Stimulated activated effector memory CD8-positive, alpha-beta T cell treated with anti-CD3 and anti-CD28 coated beads, Interleukin-12 subunit alpha, Interleukin-12 subunit beta, amount 100 ng/mL, for 72 hours (primary cell): ENCODE data around the gene ARHGAP26.
A peak's percentile ranks its signal among the peaks of the same experiment; 100 is the strongest.

ENCODE experiments used
- ATAC-seq: fragments of 150-1000 bp; cut with Tn5 transposase; 2 replicates; pipeline ENCODE4 v1.10.0; 2021
- DNase-seq, 2 donors: peaks; one replicate each; pipeline ENCODE4 v3.0.0; 2021 to 2022; ENCODE audit warnings: low spot score in 2 of 2
- H3K27ac Mint-ChIP-seq: one replicate; pipeline ENCODE4 v1.8.0; 2022; ENCODE audit warnings: mild to moderate bottlenecking, mixed read lengths
- H3K36me3 Mint-ChIP-seq: one replicate; pipeline ENCODE4 v1.8.0; 2022; ENCODE audit warnings: mild to moderate bottlenecking, mixed read lengths
- H3K4me1 Mint-ChIP-seq: one replicate; pipeline ENCODE4 v1.8.0; 2022; ENCODE audit warnings: mixed read lengths
- H3K4me3 Mint-ChIP-seq: one replicate; pipeline ENCODE4 v1.8.0; 2022; ENCODE audit warnings: mild to moderate bottlenecking, mixed read lengths
- H3K9me3 Mint-ChIP-seq: one replicate; pipeline ENCODE4 v1.8.0; 2022; ENCODE audit warnings: mixed read lengths

Gene ARHGAP26

DNA sequence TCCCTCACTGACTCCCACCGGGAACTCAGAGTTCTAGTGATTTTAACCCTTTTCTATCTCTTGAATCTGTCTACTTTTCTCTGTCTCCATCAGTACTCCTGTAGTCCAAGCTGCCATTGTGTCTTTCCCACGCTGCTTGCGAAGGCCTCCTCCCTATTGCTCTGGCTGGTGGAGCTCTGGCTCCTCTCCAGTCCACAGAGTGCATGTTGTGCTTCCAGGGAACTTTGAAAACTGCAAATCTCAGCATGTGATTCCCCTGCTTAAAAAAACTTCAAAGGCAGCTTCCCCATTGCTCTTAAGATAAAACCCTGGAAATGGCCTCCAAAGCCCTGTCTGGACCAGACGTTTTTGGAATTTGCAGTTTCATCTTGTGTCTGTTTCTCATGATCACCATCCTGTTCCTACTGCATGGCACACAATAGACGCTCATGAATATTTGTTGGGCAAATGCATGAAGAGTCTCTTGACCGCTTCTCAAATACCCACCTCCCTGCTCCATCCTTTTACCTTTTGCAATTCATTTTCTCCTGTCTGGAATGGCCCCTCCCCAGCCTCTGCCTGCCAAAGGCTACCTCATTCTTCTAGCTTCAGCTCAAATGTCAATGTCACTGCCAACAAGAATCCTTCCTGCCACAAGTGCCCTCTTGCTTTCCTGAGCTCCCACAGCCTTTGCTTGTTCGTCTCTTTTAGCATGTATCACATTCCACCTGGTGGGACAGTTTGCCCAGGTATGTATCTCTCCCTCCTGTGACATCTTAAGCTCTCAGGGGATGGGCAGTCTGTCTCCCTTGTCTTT is 293.2 kb downstream of the ARHGAP26 start:
- peaks cover 35% of the 10 kb centered on the region for H3K36me3 Mint-ChIP-seq
- no peak overlapping the region for H3K4me3 Mint-ChIP-seq
- H3K27ac Mint-ChIP-seq = peak overlapping the region; percentile 78
- DNase-seq = no peak
- no peaks in the 10 kb centered on the region for H3K9me3 Mint-ChIP-seq
- peaks cover 50% of the 10 kb centered on the region for H3K4me1 Mint-ChIP-seq
- ATAC-seq = no peak

DNA sequence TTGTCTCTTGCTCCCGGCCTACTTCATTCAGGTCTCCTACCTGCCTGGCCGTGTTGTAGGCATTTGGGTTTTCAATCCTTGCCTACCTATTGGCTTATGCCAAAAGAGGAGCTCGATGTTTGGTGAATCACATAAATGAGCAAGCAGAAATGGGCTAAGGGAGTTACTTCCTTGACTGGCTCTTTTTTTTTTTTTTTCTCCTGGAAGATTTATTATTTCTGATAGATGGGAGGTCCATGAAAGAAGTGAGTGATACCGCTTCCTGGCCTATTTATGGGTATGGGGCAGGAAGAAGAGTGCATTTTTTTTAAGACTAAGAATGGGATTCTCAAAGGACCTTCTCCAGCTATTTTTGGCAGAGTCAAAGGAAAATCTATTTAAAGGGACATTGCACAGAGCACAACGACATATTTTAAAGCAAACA is 294.1 kb downstream of the ARHGAP26 start:
- peaks cover 55% of the 10 kb centered on the region for H3K4me1 Mint-ChIP-seq
- ATAC-seq = no peak

DNA sequence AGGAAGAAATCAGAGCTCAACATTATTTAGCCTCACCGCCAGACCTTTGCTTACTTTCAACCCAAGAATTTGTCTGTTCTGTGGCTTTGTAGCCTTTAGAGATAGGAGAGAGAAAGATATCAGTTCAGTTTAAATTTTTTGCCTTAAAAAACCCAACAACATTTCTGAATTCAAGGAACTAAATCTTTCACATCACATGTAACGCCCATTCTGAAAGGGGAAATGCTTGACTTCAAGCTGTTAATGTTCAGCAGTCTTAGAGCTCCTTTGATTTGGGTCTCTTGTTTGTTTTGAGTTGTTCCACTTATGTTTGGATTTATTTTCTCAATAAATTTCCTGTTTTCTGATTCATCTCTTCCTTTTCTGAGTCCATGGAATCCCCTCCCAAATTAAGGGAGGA is 294.5 kb downstream of the ARHGAP26 start:
- Mint-ChIP-seq H3K36me3 (peaks cover 36% of the 10 kb centered on the region), H3K4me1 (peaks cover 55% of the 10 kb centered on the region), H3K4me3 (peak overlapping the region; percentile 7), H3K27ac (peak overlapping the region; percentile 78), H3K9me3 (no peaks in the 10 kb centered on the region)
- no peak for DNase-seq
- ATAC-seq = no peak

More for the DNA sequence above, 294.1 kb downstream of the ARHGAP26 start:
- no peak for DNase-seq
- H3K9me3 Mint-ChIP-seq = no peaks in the 10 kb centered on the region
- peaks cover 35% of the 10 kb centered on the region for H3K36me3 Mint-ChIP-seq
- peak overlapping the region; percentile 78 for H3K27ac Mint-ChIP-seq
- H3K4me3 Mint-ChIP-seq = no peak overlapping the region

DNA sequence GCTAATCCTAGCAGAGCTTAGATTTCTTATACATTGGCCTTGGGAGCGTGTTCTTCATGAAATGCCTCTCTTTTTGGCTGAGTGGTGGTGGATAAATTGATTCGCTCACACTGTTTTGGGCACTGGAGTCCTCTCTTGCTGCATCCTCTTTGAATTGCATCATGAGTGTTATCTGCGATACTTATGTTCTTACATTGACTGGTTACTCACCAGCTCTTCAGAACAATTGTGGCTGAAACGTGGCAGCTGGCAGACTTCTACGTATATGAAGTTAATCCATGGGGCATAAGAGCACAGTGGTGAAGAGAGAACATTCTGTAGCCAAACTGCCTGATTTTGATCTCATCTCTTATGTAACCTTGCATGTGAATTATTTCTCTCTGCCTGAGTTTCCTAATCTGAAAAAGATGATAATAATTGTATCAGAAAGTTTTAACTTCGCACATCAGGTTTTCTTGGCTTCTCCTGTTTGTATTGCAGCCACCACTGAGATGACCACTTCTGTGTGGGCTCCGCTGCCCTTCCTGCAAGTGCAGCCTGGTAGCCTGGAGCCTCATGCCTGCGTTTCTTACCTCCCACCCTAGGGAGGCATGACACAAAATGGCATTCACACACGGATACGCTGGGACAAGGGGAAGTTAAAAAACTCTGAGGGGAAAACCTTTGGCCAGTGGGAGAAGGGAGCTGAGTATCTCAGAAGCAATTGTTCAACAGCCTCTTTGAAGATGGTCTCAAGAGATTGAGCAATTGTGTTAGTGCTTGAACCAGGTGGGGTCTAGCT is 295.2 kb downstream of the ARHGAP26 start:
- peak overlapping the region; percentile 78 for H3K27ac Mint-ChIP-seq
- peak overlapping the region; percentile 7 for H3K4me3 Mint-ChIP-seq
- H3K36me3 Mint-ChIP-seq = peaks cover 43% of the 10 kb centered on the region
- H3K9me3 Mint-ChIP-seq = no peaks in the 10 kb centered on the region
- no peak for DNase-seq
- ATAC-seq = peak; percentile 80
- H3K4me1 Mint-ChIP-seq = peaks cover 55% of the 10 kb centered on the region

DNA sequence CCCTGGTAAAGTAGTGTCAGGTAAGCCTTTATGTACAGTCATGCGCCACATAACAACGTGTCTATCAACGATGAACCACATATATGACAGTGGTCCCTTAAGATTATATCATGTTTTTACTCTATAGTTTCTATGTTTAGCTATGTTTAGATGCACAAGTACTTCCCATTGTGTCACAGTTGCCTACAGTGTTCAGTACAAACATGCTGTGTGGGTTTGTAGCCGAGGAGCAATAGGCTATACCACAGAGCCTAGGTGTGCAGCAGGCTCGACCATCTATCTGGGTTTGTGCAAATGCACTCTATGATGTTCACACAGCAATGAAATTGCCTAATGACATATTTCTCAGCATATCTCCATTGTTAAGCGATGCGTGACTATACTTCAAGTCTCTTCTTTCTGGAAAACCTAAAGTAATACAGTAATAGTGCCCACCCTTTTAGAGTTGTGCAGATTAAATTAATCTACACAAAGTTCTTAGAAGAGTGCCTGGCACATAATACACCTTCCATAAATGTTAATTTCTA is 295.9 kb downstream of the ARHGAP26 start:
- peaks cover 50% of the 10 kb centered on the region for H3K36me3 Mint-ChIP-seq
- no peaks in the 10 kb centered on the region for H3K9me3 Mint-ChIP-seq
- peaks cover 55% of the 10 kb centered on the region for H3K4me1 Mint-ChIP-seq
- ATAC-seq (peak; percentile 29), DNase-seq (no peak)
- peak overlapping the region; percentile 87 for H3K27ac Mint-ChIP-seq
- peak overlapping the region; percentile 33 for H3K4me3 Mint-ChIP-seq

DNA sequence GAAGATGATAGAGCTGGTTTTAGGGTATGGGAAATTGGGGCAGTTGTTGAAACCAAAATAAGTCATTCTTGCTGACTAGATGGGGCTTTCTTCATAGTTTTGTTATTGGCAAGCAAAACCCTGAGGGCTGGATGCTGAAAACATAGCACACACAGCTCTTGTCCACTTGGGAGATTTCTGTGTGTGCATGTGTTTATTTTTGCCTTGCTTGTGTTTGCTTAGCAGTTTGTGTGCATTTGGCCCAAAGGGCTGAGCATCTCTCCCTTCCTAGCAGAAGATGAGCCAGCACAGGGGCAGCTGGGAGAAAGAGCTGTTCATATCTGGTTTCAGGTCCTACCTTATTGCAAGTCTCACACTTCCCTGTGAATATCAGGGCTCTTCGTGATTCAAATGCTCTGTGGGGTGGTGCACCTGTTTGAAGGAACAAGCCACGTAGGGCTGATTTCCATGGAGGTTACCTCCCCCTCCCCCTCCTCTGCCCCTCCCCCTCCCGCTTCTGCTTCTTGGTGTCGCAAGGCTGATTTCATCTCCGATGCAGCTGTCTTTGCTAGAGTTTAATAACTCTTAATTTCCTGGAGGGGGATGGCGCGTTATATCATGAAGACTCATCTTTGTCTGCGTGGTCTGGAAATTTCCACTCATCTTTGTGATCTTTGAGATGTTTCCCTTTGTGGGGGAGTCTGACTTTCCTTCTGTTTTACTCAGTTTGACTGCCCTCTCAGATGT is 296.5 kb downstream of the ARHGAP26 start:
- DNase-seq = peak in 1 of 2 donors; percentile 66
- peaks cover 54% of the 10 kb centered on the region for H3K4me1 Mint-ChIP-seq
- H3K4me3 Mint-ChIP-seq = peak overlapping the region; percentile 33
- H3K36me3 Mint-ChIP-seq = peaks cover 46% of the 10 kb centered on the region
- H3K9me3 Mint-ChIP-seq = peaks cover 3% of the 10 kb centered on the region
- H3K27ac Mint-ChIP-seq = peak overlapping the region; percentile 87
- peak; percentile 84 for ATAC-seq

DNA sequence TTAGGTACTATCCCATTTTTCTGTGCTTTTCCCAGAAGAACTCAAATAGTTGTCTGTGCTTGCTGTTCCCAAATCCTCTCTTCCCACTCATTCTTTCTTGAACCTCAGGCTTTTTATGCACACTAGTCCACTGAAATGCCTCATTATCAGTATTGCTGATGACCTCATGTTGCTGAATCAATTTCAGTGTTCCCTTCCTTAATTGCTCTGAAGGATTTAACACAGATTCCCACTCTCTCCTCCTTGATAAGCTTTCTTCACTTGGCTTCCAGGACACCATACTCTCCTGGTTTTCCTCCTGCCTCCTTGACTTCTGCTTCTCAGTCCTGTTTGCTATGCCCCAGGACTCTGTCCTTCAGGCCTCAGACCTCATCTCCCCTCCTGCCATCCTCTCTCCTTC is 298.5 kb downstream of the ARHGAP26 start:
- DNase-seq (no peak), ATAC-seq (no peak)
- peaks cover 40% of the 10 kb centered on the region for H3K4me1 Mint-ChIP-seq
- H3K9me3 Mint-ChIP-seq = peaks cover 3% of the 10 kb centered on the region
- H3K36me3 Mint-ChIP-seq = peaks cover 46% of the 10 kb centered on the region
- H3K27ac Mint-ChIP-seq = peak overlapping the region; percentile 32
- H3K4me3 Mint-ChIP-seq = no peak overlapping the region

DNA sequence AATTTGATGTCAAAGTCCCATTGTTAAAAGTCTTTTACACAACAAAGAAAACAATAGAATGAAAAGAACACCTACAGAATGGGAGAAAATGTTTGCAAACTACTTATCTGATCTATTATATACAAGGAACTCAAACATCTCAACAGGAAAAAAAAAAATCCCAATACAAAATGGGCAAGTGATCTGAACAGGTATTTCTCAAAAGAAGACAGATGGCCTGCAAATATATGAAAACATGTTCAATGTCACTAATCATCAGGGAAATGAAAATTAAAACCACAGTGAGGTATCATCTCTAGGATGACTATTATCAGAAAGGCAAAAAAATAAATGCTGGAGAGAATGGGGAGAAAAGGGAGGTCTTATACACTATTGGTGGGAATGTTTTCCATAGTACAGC is 301.8 kb downstream of the ARHGAP26 start:
- Mint-ChIP-seq H3K9me3 (peaks cover 3% of the 10 kb centered on the region), H3K27ac (no peak overlapping the region), H3K4me1 (peaks cover 21% of the 10 kb centered on the region), H3K36me3 (peaks cover 41% of the 10 kb centered on the region), H3K4me3 (no peak overlapping the region)
- no peak for DNase-seq
- ATAC-seq = no peak

DNA sequence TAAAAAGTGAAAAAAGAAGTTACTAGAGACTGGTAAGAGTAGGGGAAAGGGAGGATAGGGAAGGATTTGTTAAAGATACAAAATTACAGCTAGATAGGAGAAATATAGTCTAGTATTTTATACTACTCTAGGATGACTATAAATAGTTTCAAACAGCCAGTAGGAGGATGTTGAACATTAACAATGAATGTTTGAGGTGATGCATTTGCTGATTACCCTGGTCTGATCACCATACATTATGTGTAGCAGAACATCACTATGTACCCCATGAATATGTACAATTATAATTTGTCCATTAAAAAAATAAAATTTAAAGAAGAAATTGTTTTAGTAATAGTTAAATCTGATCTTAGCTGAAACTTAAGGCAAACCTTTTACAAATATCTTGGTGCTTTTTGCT is 302.6 kb downstream of the ARHGAP26 start:
- Mint-ChIP-seq H3K36me3 (peaks cover 35% of the 10 kb centered on the region), H3K27ac (no peak overlapping the region), H3K9me3 (peaks cover 3% of the 10 kb centered on the region), H3K4me3 (no peak overlapping the region), H3K4me1 (peaks cover 13% of the 10 kb centered on the region)
- no peak for ATAC-seq
- no peak for DNase-seq

DNA sequence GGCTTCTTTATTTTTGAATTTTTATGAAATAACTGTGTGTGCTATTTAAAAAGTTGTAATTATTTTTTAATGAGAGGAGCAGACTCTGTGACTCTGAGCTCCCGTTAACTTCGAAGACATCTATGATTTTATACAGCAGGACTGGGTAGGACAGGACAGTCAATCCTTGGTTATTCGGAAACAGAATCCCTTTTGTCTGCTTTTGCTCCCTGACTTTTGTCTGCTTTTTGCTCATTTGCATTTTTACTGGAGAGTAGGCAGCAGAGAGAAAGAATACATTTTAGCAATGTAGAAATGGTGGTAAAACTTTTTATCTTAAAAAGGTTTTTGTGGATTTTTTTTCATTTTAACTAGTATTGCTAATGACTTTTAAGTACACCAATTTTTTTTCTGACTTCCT is 303.6 kb downstream of the ARHGAP26 start:
- H3K4me1 Mint-ChIP-seq = peaks cover 6% of the 10 kb centered on the region
- DNase-seq = no peak
- no peak for ATAC-seq
- H3K4me3 Mint-ChIP-seq = no peak overlapping the region
- H3K27ac Mint-ChIP-seq = no peak overlapping the region
- peaks cover 29% of the 10 kb centered on the region for H3K36me3 Mint-ChIP-seq
- H3K9me3 Mint-ChIP-seq = peaks cover 3% of the 10 kb centered on the region

DNA sequence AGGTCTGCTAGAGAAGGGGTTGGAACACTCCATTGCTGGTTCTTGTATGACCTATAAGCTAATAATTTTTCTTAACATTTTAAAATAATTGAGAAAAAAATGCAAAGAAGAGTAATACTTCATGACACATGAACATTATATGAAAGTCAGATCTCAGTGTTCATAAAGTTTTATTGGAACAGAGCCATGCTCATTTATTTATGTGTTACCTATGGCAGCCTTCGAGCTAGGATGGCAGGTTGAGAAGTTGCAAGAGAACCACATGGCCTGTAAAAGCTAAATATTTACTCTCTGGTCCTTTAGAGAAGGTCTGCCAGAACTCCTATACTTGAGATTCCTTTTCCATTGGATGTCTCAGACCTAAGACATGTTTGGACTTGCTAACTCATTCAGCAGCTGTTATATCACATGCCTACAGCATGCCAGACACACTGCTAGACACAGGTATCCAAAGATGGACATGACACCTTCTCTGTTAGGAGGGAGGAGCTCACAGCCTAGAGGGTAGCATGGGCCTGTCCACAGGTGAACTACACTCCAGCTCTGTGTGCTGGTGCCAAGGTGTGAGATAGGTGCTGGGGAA is 304.3 kb downstream of the ARHGAP26 start:
- H3K4me1 Mint-ChIP-seq = peaks cover 5% of the 10 kb centered on the region
- ATAC-seq = no peak

DNA sequence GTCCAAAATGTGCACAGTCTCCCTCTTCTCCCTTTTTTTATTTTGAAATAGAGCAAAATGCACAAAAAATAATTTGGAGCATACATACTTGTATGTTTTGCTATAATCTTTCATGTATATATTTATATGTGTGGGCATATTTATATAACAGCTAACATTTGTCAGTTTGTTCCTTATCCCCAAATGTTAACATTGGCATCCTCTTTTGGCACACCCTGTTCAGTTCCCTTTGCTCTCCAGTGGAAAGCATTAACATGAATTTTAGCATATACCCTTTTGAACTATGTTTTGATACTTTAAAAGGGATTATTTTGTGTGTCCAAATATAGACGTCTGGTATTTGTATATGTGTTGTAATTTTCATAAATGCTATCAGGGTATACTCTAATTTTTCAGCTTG is 306.2 kb downstream of the ARHGAP26 start:
- Mint-ChIP-seq H3K9me3 (no peaks in the 10 kb centered on the region), H3K27ac (no peak overlapping the region), H3K36me3 (peaks cover 6% of the 10 kb centered on the region), H3K4me3 (no peak overlapping the region), H3K4me1 (peaks cover 17% of the 10 kb centered on the region)
- DNase-seq = no peak
- ATAC-seq = no peak

More for the DNA sequence above, 304.3 kb downstream of the ARHGAP26 start:
- H3K4me3 Mint-ChIP-seq = no peak overlapping the region
- peaks cover 22% of the 10 kb centered on the region for H3K36me3 Mint-ChIP-seq
- H3K27ac Mint-ChIP-seq = peak overlapping the region; percentile 9
- peaks cover 3% of the 10 kb centered on the region for H3K9me3 Mint-ChIP-seq
- DNase-seq = no peak

DNA sequence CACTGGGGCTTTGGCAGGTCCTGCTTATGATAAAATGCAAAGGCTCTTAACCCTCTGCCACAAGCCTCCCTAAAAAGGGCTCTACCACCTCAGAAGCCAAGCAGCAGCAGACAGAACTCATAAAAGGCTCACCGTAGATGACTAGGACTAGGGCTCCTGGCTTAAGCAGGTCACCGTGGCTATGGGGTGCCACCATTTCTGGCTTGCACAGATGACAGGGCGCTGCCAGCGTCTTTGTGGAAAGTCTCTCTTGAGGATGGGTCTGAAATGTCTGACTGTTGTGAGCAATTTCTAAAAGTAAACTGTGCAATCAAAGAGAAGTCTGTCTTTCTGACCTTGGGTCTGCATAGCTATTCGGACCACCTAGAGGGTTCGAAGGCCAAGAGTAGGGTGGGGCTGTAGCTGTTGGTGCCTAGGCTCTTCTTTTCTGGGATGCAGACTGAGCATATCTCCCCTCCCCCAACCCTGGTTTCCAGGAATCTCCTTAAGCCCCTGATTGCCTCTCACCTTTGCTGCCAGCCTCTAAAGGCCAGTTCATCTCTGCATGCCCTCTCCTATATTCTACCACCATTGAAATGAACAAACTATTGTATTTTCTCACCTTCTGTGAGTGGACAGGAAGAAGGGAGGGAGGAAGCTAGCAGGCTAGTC is 307.4 kb downstream of the ARHGAP26 start:
- H3K9me3 Mint-ChIP-seq = no peaks in the 10 kb centered on the region
- H3K4me3 Mint-ChIP-seq = no peak overlapping the region
- DNase-seq = no peak
- ATAC-seq = no peak
- peak overlapping the region; percentile 30 for H3K27ac Mint-ChIP-seq
- H3K4me1 Mint-ChIP-seq = peaks cover 17% of the 10 kb centered on the region
- H3K36me3 Mint-ChIP-seq = peaks cover 6% of the 10 kb centered on the region

DNA sequence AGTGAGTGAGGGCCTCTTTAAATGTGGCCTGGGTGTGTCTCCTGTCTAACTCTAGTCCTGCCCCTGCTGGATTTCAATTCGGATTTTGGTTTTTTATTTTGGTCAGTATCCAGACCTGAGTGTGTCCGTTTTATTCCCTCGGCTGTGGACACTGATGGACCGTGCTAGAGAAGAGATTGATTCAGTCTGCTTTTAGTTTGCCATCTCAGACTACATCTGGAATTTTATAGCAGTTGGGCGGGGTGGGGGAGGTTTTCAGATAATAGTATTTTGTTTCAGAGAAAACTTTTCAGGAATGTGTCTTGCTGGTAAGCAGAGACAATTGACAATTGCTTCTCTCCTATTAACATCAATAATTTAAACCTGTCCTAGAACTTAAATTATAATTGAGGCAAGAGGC is 308.1 kb downstream of the ARHGAP26 start:
- peaks cover 7% of the 10 kb centered on the region for H3K36me3 Mint-ChIP-seq
- no peak overlapping the region for H3K27ac Mint-ChIP-seq
- H3K4me3 Mint-ChIP-seq = no peak overlapping the region
- H3K9me3 Mint-ChIP-seq = no peaks in the 10 kb centered on the region
- ATAC-seq = no peak
- peaks cover 17% of the 10 kb centered on the region for H3K4me1 Mint-ChIP-seq
- DNase-seq = no peak
